ENCODE results near the gene LCMT1.
"Not testable (repeated sequence)": the region's sequence is repeated elsewhere in the genome, so short reads cannot be mapped to it uniquely, and the experiment has no call there.

Gene LCMT1

GRCh38 chr16:25109643-25110042, 1.9 kb upstream of the LCMT1 start:
- no peak for DNase-seq (ENCODE audit: insufficient read length, low spot score)
- no peak for FAIRE-seq
- TF ChIP-seq CTCF (IDR thresholded peaks at IDR 0.05; ENCODE audit: insufficient read depth, missing control alignments) = no peak

DNA sequence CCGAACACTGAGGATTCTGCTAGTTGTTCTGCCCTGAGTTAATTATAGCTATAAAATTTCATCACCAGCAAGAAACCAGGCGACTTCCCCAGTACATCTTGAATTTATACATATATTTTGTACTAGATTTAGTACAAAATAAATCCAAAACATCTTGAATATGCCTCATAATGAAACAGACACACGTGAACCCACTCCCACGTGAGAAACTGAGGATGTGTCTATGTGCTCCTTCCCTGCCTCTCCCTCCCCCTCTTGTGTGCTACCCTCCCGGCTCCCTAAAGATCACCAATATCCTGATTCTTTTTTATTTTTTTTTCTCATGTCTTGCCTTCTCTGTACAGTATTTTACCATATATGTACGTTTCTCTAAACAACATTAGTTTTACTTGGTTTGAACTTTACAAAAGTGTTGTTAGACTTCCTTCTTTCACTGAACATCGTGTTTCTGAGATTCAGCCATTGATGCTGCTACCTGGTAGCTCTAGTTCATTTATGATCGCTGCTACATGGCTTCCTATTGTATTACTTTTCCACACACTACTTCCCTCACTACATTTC, 1.1 kb upstream of the LCMT1 start:
- no peak for FAIRE-seq
- no peak for DNase-seq (ENCODE audit: insufficient read length, low spot score)
- TF ChIP-seq CTCF (IDR thresholded peaks at IDR 0.05; ENCODE audit: insufficient read depth, missing control alignments) = no peak

DNA sequence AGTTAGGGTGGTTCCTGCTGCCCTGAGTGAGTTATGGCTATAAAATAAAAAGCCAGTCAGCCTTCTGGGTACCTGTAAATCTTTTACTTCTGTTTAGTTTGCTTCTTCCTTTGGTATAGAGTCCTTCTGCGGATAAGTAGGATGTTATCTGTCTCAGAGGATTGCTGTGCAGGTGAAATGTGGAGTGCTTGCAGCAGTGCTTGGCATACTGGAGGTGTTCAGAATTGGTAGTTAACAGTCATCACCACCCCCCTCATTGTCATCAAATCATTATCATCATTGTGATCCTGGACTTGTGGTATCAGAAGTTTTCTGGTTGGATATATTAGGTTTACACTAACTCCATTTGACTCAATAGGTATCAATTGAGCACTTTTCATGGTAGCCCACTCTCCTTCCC, 2.6 kb downstream of the LCMT1 start:
- no peak for TF ChIP-seq CTCF (IDR thresholded peaks at IDR 0.05; ENCODE audit: insufficient read depth, missing control alignments)
- FAIRE-seq = no peak
- no peak for DNase-seq (ENCODE audit: insufficient read length, low spot score)

- DNase-seq (ENCODE audit: insufficient read length, low spot score) (no peak), FAIRE-seq (no peak)
- TF ChIP-seq CTCF (IDR thresholded peaks at IDR 0.05; ENCODE audit: insufficient read depth, missing control alignments) = no peak
These were observed 7.5 kb downstream of the LCMT1 start for GRCh38 chr16:25118851-25119578.

DNA sequence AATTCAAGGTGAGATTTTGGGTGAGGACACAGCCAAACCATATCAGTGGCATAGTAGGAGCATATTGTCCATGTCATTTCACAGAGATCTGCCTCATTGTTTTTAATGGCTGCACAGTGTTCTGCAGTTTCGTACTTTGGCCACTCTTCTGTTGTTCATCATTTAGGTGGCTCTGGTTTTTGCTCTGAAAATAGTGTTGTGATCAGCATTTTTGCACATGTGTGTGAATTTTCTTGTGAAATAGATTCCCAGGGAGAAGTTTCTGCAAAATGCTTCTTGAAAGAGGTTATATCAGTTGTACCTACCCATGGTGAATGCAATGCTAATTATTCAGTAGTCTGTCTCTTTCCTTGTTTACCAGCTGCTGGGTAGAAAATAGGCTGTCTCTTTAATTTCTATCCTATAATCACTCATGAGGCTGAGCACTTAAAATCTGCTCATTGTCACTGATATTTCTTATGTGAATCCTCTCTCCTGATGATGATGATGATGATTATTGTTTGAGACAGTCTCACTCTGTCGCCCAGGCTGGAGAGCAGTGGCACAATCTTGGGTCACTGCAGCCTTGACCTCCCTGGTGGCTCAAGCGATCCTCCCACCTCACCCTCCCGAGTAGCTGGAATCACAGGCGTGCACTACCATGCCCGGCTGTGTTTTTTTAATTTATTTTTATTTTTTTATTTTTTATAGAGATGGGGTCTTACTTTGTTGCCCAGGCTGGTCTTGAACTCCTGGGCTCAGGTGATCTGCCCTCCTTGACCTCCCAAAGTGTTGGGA, 10.5 kb downstream of the LCMT1 start:
- FAIRE-seq (no peak), DNase-seq (ENCODE audit: insufficient read length, low spot score) (no peak)
- TF ChIP-seq CTCF (IDR thresholded peaks at IDR 0.05; ENCODE audit: insufficient read depth, missing control alignments) = no peak

DNA sequence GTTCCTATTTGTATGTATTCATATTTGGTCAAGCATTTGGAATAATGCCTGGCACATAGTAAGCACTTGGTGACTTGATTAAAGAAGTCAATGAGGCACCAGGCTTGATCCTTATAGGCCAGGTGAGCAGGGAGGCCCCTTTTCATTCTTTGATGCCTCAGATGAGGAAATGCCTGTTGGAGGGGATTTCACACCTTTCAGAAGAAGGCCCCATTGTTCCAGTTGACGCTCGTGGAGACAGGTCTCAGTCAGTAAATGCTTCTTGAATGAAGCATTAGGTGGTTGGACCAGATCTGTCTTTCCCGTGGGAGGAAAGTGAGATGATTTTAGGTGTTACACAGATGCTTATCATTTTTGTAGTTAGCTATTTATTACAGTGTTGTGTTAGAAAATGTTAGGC, 13.0 kb downstream of the LCMT1 start:
- TF ChIP-seq CTCF (IDR thresholded peaks at IDR 0.05; ENCODE audit: insufficient read depth, missing control alignments) = no peak
- DNase-seq (ENCODE audit: insufficient read length, low spot score) = no peak
- no peak for FAIRE-seq

DNA sequence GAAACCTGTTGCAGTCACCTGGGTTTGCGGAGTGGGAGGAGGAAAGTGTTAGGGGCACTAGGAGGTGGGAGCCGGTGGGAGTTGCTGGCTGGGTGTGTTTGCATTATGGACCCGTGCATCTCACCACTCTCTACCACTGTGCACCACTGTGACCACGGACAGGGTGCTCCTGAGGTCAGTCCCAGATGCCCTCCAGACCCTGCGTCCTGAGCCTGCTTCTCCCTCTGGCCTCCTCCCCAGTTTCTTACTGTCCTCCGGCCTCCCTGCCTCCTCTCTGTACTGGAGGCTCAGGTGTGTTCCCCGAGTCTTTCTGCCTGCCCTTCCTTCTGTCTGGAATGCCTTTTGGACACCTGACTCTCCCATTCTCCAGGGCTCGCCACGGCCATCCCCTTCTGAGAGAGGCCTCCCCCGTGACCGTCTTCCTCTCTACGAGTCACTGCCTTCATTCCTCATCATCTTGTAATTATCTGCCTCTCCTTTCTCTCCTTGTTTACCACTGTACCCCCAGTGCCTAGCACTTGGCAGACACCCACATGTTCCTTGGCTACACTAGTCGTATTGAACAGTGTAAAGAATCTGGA, 14.6 kb downstream of the LCMT1 start:
- not testable (repeated sequence) for DNase-seq (ENCODE audit: insufficient read length, low spot score); FAIRE-seq
